Lung (tissue), 12 donors: ENCODE measurements around the gene AGAP1. TPM values are rescaled to one million over a fixed set of nuclear protein-coding genes. Genes with fewer than 3 reads are reported as not detected.

Experiments
- ATAC-seq: fragments of 200-7000 bp; cut with Tn5 transposase; one replicate; pipeline ENCODE4 v1.9.1; 2020; ENCODE audit warnings: moderate number of reproducible peaks; ENCODE audit not compliant: insufficient read depth, low FRiP score
- DNase-seq, 3 donors: peaks; one replicate each; pipeline ENCODE4 v3.0.0-alpha.2; 2013 to 2017
- H3K27ac ChIP-seq, 2 donors: one replicate each; pipeline ENCODE4 v1.5.1; 2013; ENCODE audit warnings: mild to moderate bottlenecking in 2 of 2, moderate library complexity in 2 of 2, control low read depth in 1 of 2, inconsistent platforms in 1 of 2, low read depth in 1 of 2, low read length in 1 of 2
- H3K27me3 ChIP-seq, 3 donors: one replicate each; pipeline ENCODE4 v1.5.1; 2013; ENCODE audit warnings: low read length in 2 of 3; ENCODE audit not compliant: control insufficient read depth in 3 of 3, insufficient read depth in 3 of 3
- H3K36me3 ChIP-seq, 4 donors: one replicate each; pipeline ENCODE4 v1.5.1; 2013; ENCODE audit warnings: low read length in 4 of 4, mild to moderate bottlenecking in 1 of 4, moderate library complexity in 1 of 4; ENCODE audit not compliant: control insufficient read depth in 4 of 4, insufficient read depth in 4 of 4
- H3K4me1 ChIP-seq, 5 donors: one replicate each; pipeline ENCODE4 v1.5.1; 2013; ENCODE audit warnings: low read length in 5 of 5, mild to moderate bottlenecking in 2 of 5, moderate library complexity in 1 of 5; ENCODE audit not compliant: control insufficient read depth in 5 of 5, insufficient read depth in 5 of 5
- H3K4me3 ChIP-seq: one replicate; pipeline ENCODE4 v1.5.1; 2013; ENCODE audit warnings: mild to moderate bottlenecking, control low read depth, moderate library complexity
- H3K9ac ChIP-seq, 2 donors: one replicate each; pipeline ENCODE4 v1.5.1; 2013; ENCODE audit warnings: low read length in 2 of 2, control low read depth in 1 of 2; ENCODE audit not compliant: insufficient read depth in 1 of 2
- H3K9me3 ChIP-seq, 4 donors: one replicate each; pipeline ENCODE4 v1.5.1; 2013; ENCODE audit warnings: low read length in 3 of 4, mild to moderate bottlenecking in 1 of 4, moderate library complexity in 1 of 4; ENCODE audit not compliant: control insufficient read depth in 4 of 4, insufficient read depth in 3 of 4
- CTCF ChIP-seq: IDR thresholded peaks from 2 replicates; pipeline ENCODE4 v1.5.1; 2012; ENCODE audit warnings: mild to moderate bottlenecking; ENCODE audit errors: control extremely low read depth, extremely low read depth
- WGBS, 2 donors: extraction: QIAGEN DNeasy Blood & Tissue Kit; methylation state at CpG; one replicate each; pipeline ENCODE4 v1.1.7; 2013; 5-methylcytosine and 5-hydroxymethylcytosine counted together
- polyA plus RNA-seq, 2 donors: library from polyadenylated mRNA; stranded (reverse); fragments of 200-250 nt; gene quantifications; one replicate each; pipeline ENCODE4 v1.2.1, GENCODE V29; 2013
- total RNA-seq, 2 donors: library from RNA; depleted of rRNA in 1 of 2; stranded (reverse); fragments of >200 nt in 1 of 2; gene quantifications; one replicate each; pipeline ENCODE4 v1.2.1, GENCODE V29; 2014 to 2021
- donor health status: control.
- donor health status: control.
- donor health status: Bipolar disorder and iron deficiency.
- donor health status: healthy.
- donor health status: DM: yes; HTN: yes; CAD: no.

AGAP1 gene
- total and polyA plus RNA-seq, 4 donors: 6.6 to 39.4 (median 20.2) TPM

GRCh38 chr2:235535423-235536130, 41.7 kb downstream of the AGAP1 start:
- peaks cover 0 to 17% (median 6%) of the 10 kb centered on the region in 5 donors for H3K4me1 ChIP-seq
- no peak overlapping the region for H3K9ac ChIP-seq
- no peak for DNase-seq
- no peak overlapping the region for H3K27ac ChIP-seq
- no peak overlapping the region for H3K4me3 ChIP-seq
- TF ChIP-seq CTCF: no peak
- no peak for ATAC-seq
- H3K9me3 ChIP-seq: no peaks in the 10 kb centered on the region
- no peaks in the 10 kb centered on the region for H3K36me3 ChIP-seq
- no peaks in the 10 kb centered on the region for H3K27me3 ChIP-seq
- 90 to 91% methylated on average over 25 of the region's 25 CpGs for WGBS, 2 donors

DNA sequence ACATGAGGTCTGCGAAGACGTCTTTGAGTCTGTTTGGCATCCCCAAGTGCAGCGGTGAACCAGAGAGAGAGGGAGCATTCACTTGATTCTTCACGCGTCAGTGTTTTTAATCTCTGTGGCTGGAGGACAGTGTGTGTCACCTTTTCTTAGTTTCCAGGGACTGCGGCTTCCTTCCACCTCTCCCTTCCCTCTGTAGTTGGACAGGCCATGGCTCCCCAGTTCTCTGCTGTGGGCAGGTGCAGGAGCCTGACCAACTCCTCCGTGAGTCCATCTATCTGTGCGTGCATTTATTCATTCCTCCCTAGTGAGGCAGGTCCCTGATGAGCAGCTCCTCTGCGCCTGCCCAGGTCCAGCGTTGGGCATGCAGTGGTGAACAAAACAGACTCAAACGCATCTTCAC, 42.9 kb downstream of the AGAP1 start:
- no peak for TF ChIP-seq CTCF

GRCh38 chr2:235537186-235537585, 43.3 kb downstream of the AGAP1 start:
- H3K9me3 ChIP-seq: no peaks in the 10 kb centered on the region
- DNase-seq (no peak), ATAC-seq (no peak)

More for the DNA sequence above, 42.9 kb downstream of the AGAP1 start:
- H3K9ac ChIP-seq: no peak overlapping the region
- peaks cover 0 to 17% (median 6%) of the 10 kb centered on the region in 5 donors for H3K4me1 ChIP-seq
- no peak overlapping the region for H3K4me3 ChIP-seq
- H3K27me3 ChIP-seq: no peaks in the 10 kb centered on the region
- no peaks in the 10 kb centered on the region for H3K9me3 ChIP-seq
- no peak overlapping the region for H3K27ac ChIP-seq
- no peaks in the 10 kb centered on the region for H3K36me3 ChIP-seq
- WGBS, 2 donors: 95 to 97% methylated on average over 11 of the region's 11 CpGs
- no peak for DNase-seq
- ATAC-seq: no peak

More at GRCh38 chr2:235537186-235537585, 43.3 kb downstream of the AGAP1 start:
- Histone ChIP-seq H3K9ac (no peak overlapping the region), H3K36me3 (no peaks in the 10 kb centered on the region), H3K27me3 (no peaks in the 10 kb centered on the region), H3K4me1 (peaks cover 0 to 17% (median 8%) of the 10 kb centered on the region in 5 donors), H3K4me3 (no peak overlapping the region), H3K27ac (no peak overlapping the region)
- no peak for TF ChIP-seq CTCF
- 92 to 95% methylated on average over 7 of the region's 7 CpGs for WGBS, 2 donors
